GOT3 (cell line): ENCODE measurements around the gene DCDC2B.
"Not testable (repeated sequence)": the region's sequence is repeated elsewhere in the genome, so short reads cannot be mapped to it uniquely, and the experiment has no call there.

Experiments used
- DNase-seq: peaks from one replicate; lab custom pipeline; 2025; ENCODE audit warnings: mixed read lengths; lab: John Stamatoyannopoulos, UW

DCDC2B gene

DNA sequence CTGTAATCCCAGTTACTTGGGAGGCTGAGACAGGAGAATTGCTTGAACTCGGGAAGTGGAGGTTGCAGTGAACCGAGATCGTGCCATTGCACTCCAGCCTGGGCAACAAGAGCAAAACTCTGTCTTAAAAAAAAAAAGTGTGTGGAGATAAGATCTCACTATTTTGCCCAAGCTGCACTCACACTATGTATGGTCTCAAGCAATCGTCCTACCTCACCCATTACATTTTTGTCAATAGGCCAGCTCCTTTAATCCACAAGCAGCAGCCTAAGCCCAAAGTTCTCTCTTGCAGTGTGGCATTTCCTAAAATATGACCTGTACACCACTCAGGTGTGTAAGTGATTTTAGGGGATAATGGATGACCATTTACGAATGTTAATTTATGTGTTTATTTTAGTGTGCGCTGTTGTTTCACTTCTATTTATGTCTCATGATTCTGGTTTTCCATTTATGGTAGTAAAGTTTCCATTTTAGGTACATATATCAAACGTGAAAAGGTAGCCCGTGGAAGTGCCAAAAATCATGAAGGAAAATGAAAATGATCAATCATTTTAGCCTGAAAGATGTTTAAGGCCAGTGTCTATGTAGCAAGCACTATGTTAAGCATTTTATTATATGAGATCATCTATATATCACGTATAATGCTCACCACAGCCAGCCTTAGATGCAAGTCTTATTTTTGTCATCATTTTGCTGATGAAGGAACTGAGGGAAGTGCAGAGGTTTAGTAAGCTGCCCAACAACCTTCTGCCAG lies 47.8 kb downstream of the DCDC2B start:
- DNase-seq: no peak

DNA sequence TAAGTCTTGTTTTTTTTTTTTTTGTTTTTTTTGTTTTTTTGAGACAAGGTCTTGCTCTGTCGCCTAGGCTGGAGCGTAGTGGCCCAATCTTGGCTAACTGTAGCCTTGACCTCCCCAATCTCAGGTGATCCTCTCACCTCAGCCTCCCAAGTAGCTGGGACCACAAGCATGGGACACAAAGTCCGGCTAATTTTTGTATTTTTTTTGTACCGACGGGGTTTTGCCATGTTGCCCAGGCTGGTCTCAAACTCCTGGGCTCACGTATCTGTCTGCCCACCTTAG lies 48.3 kb downstream of the DCDC2B start:
- DNase-seq: no peak

DNA sequence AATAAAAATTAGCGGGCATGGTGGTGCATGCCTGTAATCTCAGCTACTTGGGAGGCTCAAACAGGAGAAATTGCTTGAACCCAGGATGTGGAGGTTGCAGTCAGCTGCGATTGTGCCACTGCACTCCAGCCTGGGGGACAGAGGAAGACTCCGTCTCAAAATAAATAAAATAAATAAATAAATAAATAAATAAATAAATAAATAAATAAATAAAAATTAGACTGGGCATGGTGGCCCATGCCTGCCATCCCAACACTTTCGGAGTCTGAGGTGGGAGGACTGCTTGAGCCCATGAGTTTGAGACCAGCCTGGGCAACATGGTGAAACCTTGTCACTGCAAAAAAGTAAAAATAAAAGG lies 54.3 kb downstream of the DCDC2B start:
- not testable (repeated sequence) for DNase-seq

DNA sequence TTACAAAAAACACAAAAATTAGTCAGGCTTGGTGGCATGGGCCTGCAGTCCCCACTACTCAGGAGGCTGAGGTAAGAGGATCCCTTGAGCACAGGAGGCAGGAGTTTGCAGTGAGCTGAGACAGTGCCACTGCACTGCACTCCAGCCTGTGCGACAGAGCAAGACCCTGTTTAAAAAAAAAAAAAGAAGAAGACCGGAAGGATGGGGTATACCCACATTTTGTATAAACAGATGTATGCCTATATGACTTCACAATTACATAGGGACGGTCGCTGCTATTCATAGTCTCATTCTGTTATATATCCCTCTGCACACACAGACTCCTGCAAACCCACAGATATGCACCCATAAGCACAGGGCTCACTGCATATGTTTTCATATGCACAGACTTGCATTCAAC lies 54.9 kb downstream of the DCDC2B start:
- DNase-seq: no peak
